NB4 (cell line): ENCODE measurements around the gene PAPPA2.

ENCODE experiments used
- DNase-seq: peaks from one replicate; pipeline ENCODE4 v3.0.0; 2010; ENCODE audit warnings: low read depth
- H3K4me3 ChIP-seq: one replicate; pipeline ENCODE4 v1.5.1; 2011; ENCODE audit warnings: mild to moderate bottlenecking, low read depth, low read length, moderate library complexity
- MYC ChIP-seq: IDR thresholded peaks from 2 replicates; pipeline ENCODE4 v1.6.1; 2011; ENCODE audit warnings: low read depth, low read length
- POLR2A ChIP-seq: IDR thresholded peaks from 2 replicates; pipeline ENCODE4 v1.6.1; 2011; ENCODE audit warnings: mild to moderate bottlenecking; ENCODE audit not compliant: insufficient read length; ENCODE audit errors: extremely low read depth
- TF ChIP-seq, protein P1 (sequence below): IDR thresholded peaks from one replicate; pipeline ENCODE4 v1.5.1; 2012; ENCODE audit warnings: low read depth, low read length
- TF ChIP-seq, protein P2 (sequence below): IDR thresholded peaks from 2 replicates; pipeline ENCODE4 v1.6.1; 2011; ENCODE audit warnings: low read depth, low read length

PAPPA2 gene

GRCh38 chr1:176774224-176774623 lies 311.2 kb downstream of the PAPPA2 start:
- H3K4me3 ChIP-seq: no peak overlapping the region
- TF ChIP-seq, protein P1, sequence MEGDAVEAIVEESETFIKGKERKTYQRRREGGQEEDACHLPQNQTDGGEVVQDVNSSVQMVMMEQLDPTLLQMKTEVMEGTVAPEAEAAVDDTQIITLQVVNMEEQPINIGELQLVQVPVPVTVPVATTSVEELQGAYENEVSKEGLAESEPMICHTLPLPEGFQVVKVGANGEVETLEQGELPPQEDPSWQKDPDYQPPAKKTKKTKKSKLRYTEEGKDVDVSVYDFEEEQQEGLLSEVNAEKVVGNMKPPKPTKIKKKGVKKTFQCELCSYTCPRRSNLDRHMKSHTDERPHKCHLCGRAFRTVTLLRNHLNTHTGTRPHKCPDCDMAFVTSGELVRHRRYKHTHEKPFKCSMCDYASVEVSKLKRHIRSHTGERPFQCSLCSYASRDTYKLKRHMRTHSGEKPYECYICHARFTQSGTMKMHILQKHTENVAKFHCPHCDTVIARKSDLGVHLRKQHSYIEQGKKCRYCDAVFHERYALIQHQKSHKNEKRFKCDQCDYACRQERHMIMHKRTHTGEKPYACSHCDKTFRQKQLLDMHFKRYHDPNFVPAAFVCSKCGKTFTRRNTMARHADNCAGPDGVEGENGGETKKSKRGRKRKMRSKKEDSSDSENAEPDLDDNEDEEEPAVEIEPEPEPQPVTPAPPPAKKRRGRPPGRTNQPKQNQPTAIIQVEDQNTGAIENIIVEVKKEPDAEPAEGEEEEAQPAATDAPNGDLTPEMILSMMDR: no peak
- no peak for TF ChIP-seq POLR2A
- TF ChIP-seq, protein P2, sequence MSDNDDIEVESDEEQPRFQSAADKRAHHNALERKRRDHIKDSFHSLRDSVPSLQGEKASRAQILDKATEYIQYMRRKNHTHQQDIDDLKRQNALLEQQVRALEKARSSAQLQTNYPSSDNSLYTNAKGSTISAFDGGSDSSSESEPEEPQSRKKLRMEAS: no peak
- TF ChIP-seq MYC: no peak
- no peak for DNase-seq

DNA sequence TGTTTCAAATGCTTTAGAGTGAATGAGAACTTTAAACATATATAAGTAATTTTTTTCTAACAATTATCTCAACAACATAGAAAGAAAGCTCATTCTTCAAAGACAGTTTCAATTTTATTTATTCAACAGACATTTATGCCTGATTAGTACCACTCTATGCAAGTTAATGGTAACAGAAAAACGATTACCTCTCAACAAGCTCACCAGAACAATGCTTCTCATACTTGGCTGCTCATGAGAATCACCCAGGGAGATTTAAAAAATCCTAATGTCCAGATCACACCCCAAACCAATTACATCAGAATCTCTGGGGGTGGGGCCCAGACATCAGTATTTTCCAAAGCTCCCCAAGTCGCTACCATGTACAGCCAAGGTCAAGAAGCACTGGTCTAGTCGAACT lies 312.4 kb downstream of the PAPPA2 start:
- TF ChIP-seq, protein P1: no peak
- TF ChIP-seq MYC: no peak
- no peak for TF ChIP-seq POLR2A
- TF ChIP-seq, protein P2: no peak
- no peak for DNase-seq
- H3K4me3 ChIP-seq: no peak overlapping the region

GRCh38 chr1:176775996-176776395 lies 313.0 kb downstream of the PAPPA2 start:
- H3K4me3 ChIP-seq: no peak overlapping the region
- DNase-seq: no peak
- TF ChIP-seq, protein P1: no peak
- TF ChIP-seq MYC (no peak), POLR2A (no peak)
- TF ChIP-seq, protein P2: no peak

- no peak overlapping the region for H3K4me3 ChIP-seq
- no peak for DNase-seq
Measured at GRCh38 chr1:176778056-176778455, 315.1 kb downstream of the PAPPA2 start.

GRCh38 chr1:176779992-176780328 lies 317.0 kb downstream of the PAPPA2 start:
- TF ChIP-seq, protein P1: no peak
- TF ChIP-seq, protein P2: no peak
- TF ChIP-seq MYC (no peak), POLR2A (no peak)
- DNase-seq: no peak
- no peak overlapping the region for H3K4me3 ChIP-seq

More at GRCh38 chr1:176778056-176778455, 315.1 kb downstream of the PAPPA2 start:
- TF ChIP-seq, protein P1: no peak
- no peak for TF ChIP-seq MYC
- TF ChIP-seq, protein P2: no peak
- TF ChIP-seq POLR2A: no peak

DNA sequence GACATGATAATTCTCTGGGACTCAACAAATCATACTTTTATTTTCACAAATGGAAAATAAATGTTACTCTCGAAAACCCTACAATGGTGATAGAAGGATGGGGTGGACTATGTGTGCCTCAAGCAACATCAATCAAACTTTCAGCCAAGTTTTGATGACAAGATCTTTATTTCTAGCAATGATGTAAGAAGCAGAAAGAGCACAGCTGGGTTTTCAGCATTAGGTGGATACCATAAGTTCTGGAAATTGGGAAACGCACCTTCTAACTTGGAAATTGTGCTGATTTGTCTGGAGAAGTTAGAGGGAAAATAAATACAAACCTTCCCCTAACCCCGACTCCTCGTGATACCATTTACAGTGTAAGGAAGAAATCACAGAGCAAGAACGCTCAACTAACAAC lies 320.3 kb downstream of the PAPPA2 start:
- TF ChIP-seq, protein P1: no peak
- TF ChIP-seq MYC (no peak), POLR2A (no peak)
- TF ChIP-seq, protein P2: no peak
- DNase-seq: no peak
- no peak overlapping the region for H3K4me3 ChIP-seq
